OCI-M1 (cell line): ENCODE data around the gene SELE.
"Not testable (repeated sequence)": the region's sequence is repeated elsewhere in the genome, so short reads cannot be mapped to it uniquely, and the experiment has no call there.

Experiments
- DNase-seq: peaks from one replicate; lab custom pipeline; 2025; lab: John Stamatoyannopoulos, UW

SELE gene

GRCh38 chr1:169683168-169683567, 50.7 kb downstream of the SELE start:
- not testable (repeated sequence) for DNase-seq

GRCh38 chr1:169682071-169682470, 51.8 kb downstream of the SELE start:
- no peak for DNase-seq

- DNase-seq = no peak
These were observed 52.7 kb downstream of the SELE start for GRCh38 chr1:169681140-169681539.

- DNase-seq = no peak
These were observed 53.4 kb downstream of the SELE start for GRCh38 chr1:169680377-169681019.

GRCh38 chr1:169679692-169680091, 54.2 kb downstream of the SELE start:
- DNase-seq = no peak

GRCh38 chr1:169676001-169676400, 57.9 kb downstream of the SELE start:
- DNase-seq = no peak
